ENCODE measurements around the gene NCOA7.

The NCOA7 gene

DNA sequence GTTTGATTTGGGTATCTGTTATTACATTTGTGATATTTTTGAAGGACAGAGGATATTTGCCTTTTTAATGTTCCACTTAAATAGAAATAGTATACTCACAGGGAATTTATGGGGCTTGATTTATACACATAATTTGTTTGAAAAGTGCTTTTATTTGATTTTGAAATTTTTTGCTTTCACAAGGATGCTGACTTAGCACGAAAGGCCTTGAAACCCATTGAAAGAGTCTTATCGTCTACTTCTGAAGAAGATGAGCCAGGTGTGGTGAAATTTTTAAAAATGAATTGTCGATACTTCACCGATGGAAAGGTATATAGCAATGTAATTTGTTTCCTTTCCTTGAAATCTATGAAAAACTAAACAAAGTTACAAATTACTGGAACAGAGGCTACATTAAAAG lies 91.5 kb downstream of the NCOA7 start:
- no peaks in the 10 kb centered on the region for H3K4me1 ChIP-seq (ENCODE audit: control insufficient read depth in 5 of 5, insufficient read depth in 5 of 5, low read length in 5 of 5)

DNA sequence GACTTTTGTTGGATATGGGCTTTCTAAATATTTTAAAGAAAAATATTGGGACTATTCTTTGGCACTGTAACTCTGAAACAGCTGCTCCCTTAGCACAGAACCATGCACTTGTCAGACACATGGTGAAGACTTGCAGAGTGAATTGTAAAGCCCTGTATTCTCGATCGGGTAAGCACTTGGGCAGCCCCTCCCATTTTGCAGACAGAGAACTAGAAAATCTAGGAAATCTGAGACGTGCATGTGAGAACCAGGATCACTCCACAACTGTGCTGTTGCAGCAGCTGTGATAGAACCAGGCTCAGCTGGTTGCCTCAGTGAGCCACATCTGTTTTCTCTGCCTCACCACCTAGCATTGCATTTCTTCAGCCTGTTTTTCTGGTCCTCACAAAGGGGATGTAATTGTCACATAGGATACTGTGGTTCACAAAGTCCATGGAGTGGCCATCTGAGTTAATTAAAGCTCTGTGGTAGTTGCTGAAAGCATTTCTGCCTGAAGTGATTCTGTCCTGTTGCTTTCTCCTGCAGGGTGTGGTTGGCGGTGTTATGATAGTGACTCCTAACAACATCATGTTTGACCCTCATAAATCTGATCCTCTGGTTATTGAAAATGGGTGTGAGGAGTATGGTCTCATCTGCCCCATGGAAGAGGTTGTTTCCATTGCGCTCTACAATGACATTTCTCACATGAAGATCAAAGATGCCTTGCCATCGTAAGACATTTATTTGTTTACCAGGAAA lies 94.0 kb downstream of the NCOA7 start:
- Histone ChIP-seq H3K36me3 (ENCODE audit: control insufficient read depth in 5 of 5, insufficient read depth in 5 of 5, low read length in 5 of 5) (peaks cover 44 to 70% (median 62%) of the 10 kb centered on the region in 5 donors), H3K27me3 (ENCODE audit: control insufficient read depth in 5 of 5, insufficient read depth in 4 of 5, low read length in 5 of 5) (no peaks in the 10 kb centered on the region), H3K9me3 (ENCODE audit: control insufficient read depth in 5 of 5, low read length in 5 of 5) (no peaks in the 10 kb centered on the region), H3K4me3 (ENCODE audit: low read depth in 1 of 5, low read length in 5 of 5) (no peak overlapping the region), H3K9ac (ENCODE audit: low read length in 5 of 5) (no peak overlapping the region), H3K4me1 (ENCODE audit: control insufficient read depth in 5 of 5, insufficient read depth in 5 of 5, low read length in 5 of 5) (no peaks in the 10 kb centered on the region), H3K27ac (ENCODE audit: low read depth, low read length) (no peak overlapping the region)

More for the DNA sequence above, 91.5 kb downstream of the NCOA7 start:
- H3K9me3 ChIP-seq (ENCODE audit: control insufficient read depth in 5 of 5, low read length in 5 of 5) = no peaks in the 10 kb centered on the region
- no peaks in the 10 kb centered on the region for H3K27me3 ChIP-seq (ENCODE audit: control insufficient read depth in 5 of 5, insufficient read depth in 4 of 5, low read length in 5 of 5)
- H3K9ac ChIP-seq (ENCODE audit: low read length in 5 of 5) = no peak overlapping the region
- H3K36me3 ChIP-seq (ENCODE audit: control insufficient read depth in 5 of 5, insufficient read depth in 5 of 5, low read length in 5 of 5) = peaks cover 41 to 70% (median 59%) of the 10 kb centered on the region in 5 donors
- no peak overlapping the region for H3K27ac ChIP-seq (ENCODE audit: low read depth, low read length)
- no peak overlapping the region for H3K4me3 ChIP-seq (ENCODE audit: low read depth in 1 of 5, low read length in 5 of 5)

GRCh38 chr6:125886021-125886420 lies 95.3 kb downstream of the NCOA7 start:
- Histone ChIP-seq H3K27ac (ENCODE audit: low read depth, low read length) (no peak overlapping the region), H3K4me1 (ENCODE audit: control insufficient read depth in 5 of 5, insufficient read depth in 5 of 5, low read length in 5 of 5) (no peaks in the 10 kb centered on the region), H3K9me3 (ENCODE audit: control insufficient read depth in 5 of 5, low read length in 5 of 5) (no peaks in the 10 kb centered on the region), H3K27me3 (ENCODE audit: control insufficient read depth in 5 of 5, insufficient read depth in 4 of 5, low read length in 5 of 5) (no peaks in the 10 kb centered on the region), H3K36me3 (ENCODE audit: control insufficient read depth in 5 of 5, insufficient read depth in 5 of 5, low read length in 5 of 5) (peaks cover 46 to 74% (median 62%) of the 10 kb centered on the region in 5 donors), H3K4me3 (ENCODE audit: low read depth in 1 of 5, low read length in 5 of 5) (no peak overlapping the region), H3K9ac (ENCODE audit: low read length in 5 of 5) (no peak overlapping the region)

GRCh38 chr6:125886914-125887313 lies 96.2 kb downstream of the NCOA7 start:
- H3K27me3 ChIP-seq (ENCODE audit: control insufficient read depth in 5 of 5, insufficient read depth in 4 of 5, low read length in 5 of 5) = no peaks in the 10 kb centered on the region
- H3K4me1 ChIP-seq (ENCODE audit: control insufficient read depth in 5 of 5, insufficient read depth in 5 of 5, low read length in 5 of 5) = no peaks in the 10 kb centered on the region
- H3K27ac ChIP-seq (ENCODE audit: low read depth, low read length) = no peak overlapping the region
- peaks cover 46 to 71% (median 54%) of the 10 kb centered on the region in 5 donors for H3K36me3 ChIP-seq (ENCODE audit: control insufficient read depth in 5 of 5, insufficient read depth in 5 of 5, low read length in 5 of 5)
- H3K9ac ChIP-seq (ENCODE audit: low read length in 5 of 5) = no peak overlapping the region
- no peak overlapping the region for H3K4me3 ChIP-seq (ENCODE audit: low read depth in 1 of 5, low read length in 5 of 5)
- H3K9me3 ChIP-seq (ENCODE audit: control insufficient read depth in 5 of 5, low read length in 5 of 5) = no peaks in the 10 kb centered on the region

- no peak overlapping the region for H3K9ac ChIP-seq (ENCODE audit: low read length in 5 of 5)
- H3K9me3 ChIP-seq (ENCODE audit: control insufficient read depth in 5 of 5, low read length in 5 of 5) = no peaks in the 10 kb centered on the region
- H3K36me3 ChIP-seq (ENCODE audit: control insufficient read depth in 5 of 5, insufficient read depth in 5 of 5, low read length in 5 of 5) = peaks cover 42 to 68% (median 51%) of the 10 kb centered on the region in 5 donors
- H3K27ac ChIP-seq (ENCODE audit: low read depth, low read length) = no peak overlapping the region
- H3K4me3 ChIP-seq (ENCODE audit: low read depth in 1 of 5, low read length in 5 of 5) = no peak overlapping the region
- H3K27me3 ChIP-seq (ENCODE audit: control insufficient read depth in 5 of 5, insufficient read depth in 4 of 5, low read length in 5 of 5) = no peaks in the 10 kb centered on the region
- no peaks in the 10 kb centered on the region for H3K4me1 ChIP-seq (ENCODE audit: control insufficient read depth in 5 of 5, insufficient read depth in 5 of 5, low read length in 5 of 5)
These were observed 96.6 kb downstream of the NCOA7 start for GRCh38 chr6:125887372-125887771.

DNA sequence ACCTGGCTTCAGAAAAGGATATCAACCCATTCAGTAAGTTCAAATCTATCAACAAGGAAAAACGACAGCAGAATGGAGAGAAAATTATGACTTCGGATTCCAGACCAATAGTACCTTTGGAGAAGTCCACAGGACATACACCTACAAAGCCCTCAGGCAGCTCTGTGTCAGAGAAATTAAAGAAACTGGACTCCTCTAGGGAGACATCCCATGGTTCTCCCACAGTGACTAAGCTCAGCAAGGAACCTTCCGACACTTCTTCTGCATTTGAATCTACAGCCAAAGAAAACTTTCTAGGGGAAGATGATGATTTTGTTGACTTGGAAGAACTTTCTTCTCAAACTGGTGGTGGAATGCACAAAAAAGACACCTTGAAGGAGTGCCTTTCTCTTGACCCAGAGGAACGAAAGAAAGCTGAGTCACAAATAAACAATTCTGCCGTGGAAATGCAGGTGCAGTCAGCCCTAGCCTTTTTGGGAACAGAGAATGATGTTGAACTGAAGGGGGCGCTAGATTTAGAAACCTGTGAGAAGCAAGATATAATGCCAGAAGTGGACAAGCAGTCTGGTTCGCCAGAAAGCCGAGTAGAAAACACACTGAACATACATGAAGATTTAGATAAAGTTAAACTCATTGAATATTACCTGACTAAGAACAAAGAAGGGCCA lies 98.4 kb downstream of the NCOA7 start:
- Histone ChIP-seq H3K27ac (ENCODE audit: low read depth, low read length) (no peak overlapping the region), H3K27me3 (ENCODE audit: control insufficient read depth in 5 of 5, insufficient read depth in 4 of 5, low read length in 5 of 5) (no peaks in the 10 kb centered on the region)

GRCh38 chr6:125899726-125900182 lies 109.0 kb downstream of the NCOA7 start:
- H3K9ac ChIP-seq (ENCODE audit: low read length in 5 of 5) = no peak overlapping the region

More for the DNA sequence above, 98.4 kb downstream of the NCOA7 start:
- Histone ChIP-seq H3K4me1 (ENCODE audit: control insufficient read depth in 5 of 5, insufficient read depth in 5 of 5, low read length in 5 of 5) (no peaks in the 10 kb centered on the region), H3K9me3 (ENCODE audit: control insufficient read depth in 5 of 5, low read length in 5 of 5) (no peaks in the 10 kb centered on the region), H3K9ac (ENCODE audit: low read length in 5 of 5) (no peak overlapping the region), H3K36me3 (ENCODE audit: control insufficient read depth in 5 of 5, insufficient read depth in 5 of 5, low read length in 5 of 5) (peaks cover 38 to 63% (median 45%) of the 10 kb centered on the region in 5 donors), H3K4me3 (ENCODE audit: low read depth in 1 of 5, low read length in 5 of 5) (no peak overlapping the region)

GRCh38 chr6:125904871-125905270 lies 114.1 kb downstream of the NCOA7 start:
- Histone ChIP-seq H3K9ac (ENCODE audit: low read length in 5 of 5) (no peak overlapping the region), H3K27me3 (ENCODE audit: control insufficient read depth in 5 of 5, insufficient read depth in 4 of 5, low read length in 5 of 5) (no peaks in the 10 kb centered on the region)

More at GRCh38 chr6:125899726-125900182, 109.0 kb downstream of the NCOA7 start:
- H3K27me3 ChIP-seq (ENCODE audit: control insufficient read depth in 5 of 5, insufficient read depth in 4 of 5, low read length in 5 of 5) = no peaks in the 10 kb centered on the region
- no peak overlapping the region for H3K27ac ChIP-seq (ENCODE audit: low read depth, low read length)
- no peaks in the 10 kb centered on the region for H3K9me3 ChIP-seq (ENCODE audit: control insufficient read depth in 5 of 5, low read length in 5 of 5)
- H3K36me3 ChIP-seq (ENCODE audit: control insufficient read depth in 5 of 5, insufficient read depth in 5 of 5, low read length in 5 of 5) = peaks cover 14 to 48% (median 28%) of the 10 kb centered on the region in 5 donors
- H3K4me1 ChIP-seq (ENCODE audit: control insufficient read depth in 5 of 5, insufficient read depth in 5 of 5, low read length in 5 of 5) = no peaks in the 10 kb centered on the region
- no peak overlapping the region for H3K4me3 ChIP-seq (ENCODE audit: low read depth in 1 of 5, low read length in 5 of 5)

GRCh38 chr6:125906158-125906998 lies 115.6 kb downstream of the NCOA7 start:
- H3K4me3 ChIP-seq (ENCODE audit: low read depth in 1 of 5, low read length in 5 of 5) = no peak overlapping the region
- no peaks in the 10 kb centered on the region for H3K27me3 ChIP-seq (ENCODE audit: control insufficient read depth in 5 of 5, insufficient read depth in 4 of 5, low read length in 5 of 5)
- peaks cover 0 to 4% (median 3%) of the 10 kb centered on the region in 5 donors for H3K4me1 ChIP-seq (ENCODE audit: control insufficient read depth in 5 of 5, insufficient read depth in 5 of 5, low read length in 5 of 5)
- peaks cover 10 to 55% (median 21%) of the 10 kb centered on the region in 5 donors for H3K36me3 ChIP-seq (ENCODE audit: control insufficient read depth in 5 of 5, insufficient read depth in 5 of 5, low read length in 5 of 5)
- no peak overlapping the region for H3K9ac ChIP-seq (ENCODE audit: low read length in 5 of 5)
- no peaks in the 10 kb centered on the region for H3K9me3 ChIP-seq (ENCODE audit: control insufficient read depth in 5 of 5, low read length in 5 of 5)
- no peak overlapping the region for H3K27ac ChIP-seq (ENCODE audit: low read depth, low read length)

More at GRCh38 chr6:125904871-125905270, 114.1 kb downstream of the NCOA7 start:
- peaks cover 8 to 62% (median 25%) of the 10 kb centered on the region in 5 donors for H3K36me3 ChIP-seq (ENCODE audit: control insufficient read depth in 5 of 5, insufficient read depth in 5 of 5, low read length in 5 of 5)
- H3K9me3 ChIP-seq (ENCODE audit: control insufficient read depth in 5 of 5, low read length in 5 of 5) = no peaks in the 10 kb centered on the region
- peaks cover 0 to 4% (median 3%) of the 10 kb centered on the region in 5 donors for H3K4me1 ChIP-seq (ENCODE audit: control insufficient read depth in 5 of 5, insufficient read depth in 5 of 5, low read length in 5 of 5)
- H3K4me3 ChIP-seq (ENCODE audit: low read depth in 1 of 5, low read length in 5 of 5) = no peak overlapping the region
- no peak overlapping the region for H3K27ac ChIP-seq (ENCODE audit: low read depth, low read length)

All from subcutaneous abdominal adipose tissue (tissue), 5 donors.